Suppressor macrophage (primary cell): Measurements from ENCODE around the gene LAPTM4A.
"Not testable (repeated sequence)": the region's sequence is repeated elsewhere in the genome, so short reads cannot be mapped to it uniquely, and the experiment has no call there.

ENCODE experiments used
- DNase-seq, 4 experiments: peaks; one replicate each; pipeline ENCODE4 v3.0.0-alpha.2; 2020 to 2022

Gene LAPTM4A

DNA sequence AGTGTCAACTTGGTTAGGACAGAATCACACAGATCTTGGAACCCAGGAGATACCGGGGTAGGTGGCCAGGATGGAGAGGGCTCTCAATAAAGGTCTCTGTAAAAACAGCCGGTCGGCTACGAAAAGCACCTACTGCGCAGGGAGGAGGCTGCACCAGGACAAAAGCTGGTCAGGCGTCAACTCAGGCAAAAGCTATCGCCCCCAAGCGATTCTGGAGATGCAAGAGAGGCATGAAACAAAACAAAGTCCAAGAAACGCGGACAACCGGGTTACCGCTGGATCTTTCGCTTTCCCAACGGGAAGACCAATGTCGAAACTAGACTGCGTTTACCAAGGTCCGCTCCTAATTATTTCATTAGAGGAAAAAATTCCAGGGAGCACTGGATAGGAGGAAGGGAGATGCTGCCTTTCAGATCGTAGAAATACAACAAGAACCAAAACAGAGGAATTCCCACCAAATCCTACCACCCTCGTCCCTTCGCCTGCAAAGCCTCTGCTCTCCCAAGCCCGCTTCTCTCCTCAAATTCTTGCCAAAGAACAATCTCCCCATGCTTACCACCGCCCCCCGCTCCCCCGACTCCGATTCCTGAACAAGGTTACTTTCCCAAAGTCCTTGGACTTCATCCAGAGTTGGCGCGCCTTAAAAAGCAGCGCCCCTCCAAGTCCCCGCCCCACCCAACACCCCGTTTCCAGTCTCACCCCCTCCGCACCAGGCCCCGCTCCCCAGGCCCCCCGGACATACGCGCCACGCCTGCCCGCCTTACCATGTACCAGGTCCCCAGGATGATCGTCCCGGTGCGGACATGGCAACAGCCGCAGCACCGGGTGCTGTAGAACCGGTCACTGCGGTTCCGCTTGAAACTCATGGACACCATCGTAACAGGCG is 539 bp downstream of the LAPTM4A start:
- peak; percentile 49 to 66 (median 61) for DNase-seq

DNA sequence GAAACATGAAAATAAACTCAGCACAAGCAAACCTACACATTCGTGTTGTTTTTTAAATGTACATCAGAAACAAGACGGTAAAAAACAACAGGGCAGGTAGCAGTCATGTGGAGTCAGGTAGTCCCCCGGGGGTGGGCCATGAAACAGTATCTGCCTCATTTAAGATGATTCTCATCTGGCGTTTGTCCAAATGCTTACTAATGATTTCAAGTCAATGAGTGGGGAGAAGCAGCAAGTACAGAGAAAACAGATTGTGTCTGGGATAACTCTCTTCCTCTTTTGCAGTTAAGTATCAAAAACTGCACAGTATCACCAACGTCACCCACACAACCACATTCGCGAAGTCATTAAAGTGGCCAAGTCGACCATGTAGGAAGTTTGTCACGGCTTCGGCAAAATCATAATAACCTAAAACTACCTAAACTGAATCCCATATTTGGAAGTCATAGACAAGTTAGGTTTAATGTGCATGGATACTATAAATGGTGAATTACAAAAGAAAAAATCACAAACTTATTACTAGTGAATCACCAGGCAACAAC is 1.3 kb downstream of the LAPTM4A start:
- peak; percentile 81 to 96 (median 92) for DNase-seq

DNA sequence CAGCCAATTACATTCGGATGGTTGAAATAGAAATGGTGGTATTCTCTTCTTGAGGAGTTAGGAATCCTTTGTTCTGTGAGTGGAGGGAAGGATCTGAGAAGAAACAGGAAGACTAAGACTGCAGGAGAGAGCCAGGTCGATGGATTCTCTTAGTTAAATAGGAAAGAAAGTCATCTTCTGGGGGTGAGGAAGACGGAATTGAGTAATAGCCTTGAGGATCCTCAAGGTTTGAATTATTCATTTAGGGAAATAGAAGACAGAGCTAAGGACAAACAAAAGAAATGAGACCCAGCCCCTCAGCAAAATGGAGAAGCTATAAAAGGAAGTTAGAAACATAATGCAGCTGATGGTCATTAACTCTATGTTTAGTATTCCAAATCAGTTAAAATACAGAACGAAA is 1.8 kb downstream of the LAPTM4A start:
- DNase-seq, result peak; percentile 63 to 90 (median 80)

DNA sequence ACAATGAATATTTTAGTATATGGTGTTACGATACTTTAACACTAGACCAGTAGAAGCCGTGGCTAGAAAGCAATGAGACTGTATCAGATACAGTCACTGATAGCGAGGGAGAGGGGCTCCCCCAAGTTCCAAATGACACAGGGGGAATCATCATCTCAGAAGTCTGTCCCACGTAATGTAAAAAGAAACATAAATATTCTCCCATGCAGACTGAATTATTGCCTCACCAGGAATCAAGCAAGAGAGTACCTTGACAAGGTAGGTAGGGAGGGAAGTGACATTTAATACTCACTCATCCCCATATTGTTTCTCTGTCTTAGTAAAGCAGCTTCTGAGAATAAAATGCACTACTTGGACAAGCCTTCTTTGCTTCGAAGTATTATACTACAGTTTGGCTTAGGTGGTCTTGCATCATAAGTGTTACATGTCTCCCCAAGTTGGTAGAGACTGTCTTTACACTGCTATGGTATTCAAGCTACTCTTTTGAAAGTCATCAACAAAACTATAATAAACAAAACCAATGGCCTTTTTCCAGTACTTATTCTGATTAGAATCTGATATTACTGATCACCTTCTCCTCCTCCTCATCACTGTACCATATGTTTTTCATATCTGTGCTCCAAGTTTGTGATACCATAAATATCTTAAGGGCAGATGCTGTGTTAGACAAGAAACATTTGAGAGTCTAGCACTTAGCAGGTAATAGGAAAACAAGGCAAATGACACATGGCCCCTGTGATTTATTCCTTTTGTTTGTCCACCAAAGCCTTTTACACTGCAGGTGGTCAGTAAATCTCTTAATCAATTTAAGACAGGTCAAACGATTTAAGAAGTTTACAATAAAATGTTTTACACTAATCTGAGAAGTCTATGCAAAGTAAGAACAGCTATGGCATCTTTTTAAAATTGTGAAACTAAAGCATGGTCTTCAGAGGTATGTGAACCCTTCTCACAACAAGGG is 2.7 kb downstream of the LAPTM4A start:
- DNase-seq, result no peak

DNA sequence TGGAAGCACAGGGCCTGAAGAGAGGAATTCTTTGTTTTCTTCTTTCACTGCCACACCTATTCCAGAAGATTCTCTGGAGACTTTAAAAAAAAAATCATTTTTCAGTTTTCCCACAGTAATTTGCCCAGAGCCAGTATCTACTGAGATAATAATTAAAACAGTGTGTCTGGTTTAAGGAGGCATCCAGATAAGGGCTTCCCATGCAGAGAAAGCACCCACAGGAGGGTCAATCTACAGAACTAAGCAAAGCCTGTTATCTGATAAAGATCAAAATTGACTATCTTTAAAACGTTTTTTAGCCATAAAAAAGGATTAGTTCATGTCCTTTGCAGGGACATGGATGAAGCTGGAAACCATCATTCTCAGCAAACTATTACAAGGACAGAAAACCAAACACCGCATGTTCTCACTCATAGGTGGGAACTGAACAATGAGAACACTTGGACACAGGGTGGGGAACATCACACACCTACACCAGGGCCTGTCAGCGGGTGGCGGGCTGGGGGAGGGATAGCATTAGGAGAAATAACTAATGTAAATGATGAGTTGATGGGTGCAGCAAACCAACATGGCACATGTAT is 5.6 kb downstream of the LAPTM4A start:
- not testable (repeated sequence) for DNase-seq

DNA sequence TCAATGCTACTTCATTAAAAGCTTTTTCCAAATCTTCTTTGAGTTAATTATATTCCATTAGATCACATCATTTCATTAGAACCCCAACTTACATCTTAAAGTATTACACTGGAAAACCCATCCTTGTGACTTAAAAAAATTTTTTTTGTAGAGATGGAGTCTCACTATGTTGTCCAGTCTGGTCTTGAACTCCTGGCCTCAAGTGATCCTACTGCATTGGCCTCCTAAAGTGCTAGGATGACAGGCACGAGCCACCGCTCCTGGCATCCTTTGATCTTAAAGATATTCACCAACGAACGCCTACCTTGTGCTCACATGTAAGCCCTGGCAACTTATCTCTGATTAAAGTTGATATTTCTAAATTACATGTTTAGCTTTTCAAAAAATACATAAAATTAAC is 6.7 kb downstream of the LAPTM4A start:
- no peak for DNase-seq

DNA sequence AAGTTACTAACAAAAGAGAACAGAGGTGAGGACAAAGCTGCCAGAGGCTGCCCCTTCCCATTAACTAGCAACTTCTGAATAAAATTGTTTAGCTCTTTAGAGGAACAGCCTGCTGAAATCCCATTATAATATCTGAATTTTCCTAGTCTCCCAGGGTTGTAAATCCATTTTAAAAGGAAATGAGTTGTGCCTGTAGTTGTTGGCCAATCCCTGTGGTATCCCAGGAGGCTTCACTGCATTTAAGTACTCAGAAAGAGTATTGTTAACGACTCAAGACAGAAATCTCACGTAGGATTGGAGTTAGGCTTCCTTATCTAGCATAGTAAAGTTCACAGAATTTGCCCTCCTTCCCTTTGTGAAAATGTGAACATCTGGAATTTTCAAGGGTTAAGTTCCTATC is 8.9 kb downstream of the LAPTM4A start:
- peak in 2 of 4 experiments; percentile 15 to 17 for DNase-seq

DNA sequence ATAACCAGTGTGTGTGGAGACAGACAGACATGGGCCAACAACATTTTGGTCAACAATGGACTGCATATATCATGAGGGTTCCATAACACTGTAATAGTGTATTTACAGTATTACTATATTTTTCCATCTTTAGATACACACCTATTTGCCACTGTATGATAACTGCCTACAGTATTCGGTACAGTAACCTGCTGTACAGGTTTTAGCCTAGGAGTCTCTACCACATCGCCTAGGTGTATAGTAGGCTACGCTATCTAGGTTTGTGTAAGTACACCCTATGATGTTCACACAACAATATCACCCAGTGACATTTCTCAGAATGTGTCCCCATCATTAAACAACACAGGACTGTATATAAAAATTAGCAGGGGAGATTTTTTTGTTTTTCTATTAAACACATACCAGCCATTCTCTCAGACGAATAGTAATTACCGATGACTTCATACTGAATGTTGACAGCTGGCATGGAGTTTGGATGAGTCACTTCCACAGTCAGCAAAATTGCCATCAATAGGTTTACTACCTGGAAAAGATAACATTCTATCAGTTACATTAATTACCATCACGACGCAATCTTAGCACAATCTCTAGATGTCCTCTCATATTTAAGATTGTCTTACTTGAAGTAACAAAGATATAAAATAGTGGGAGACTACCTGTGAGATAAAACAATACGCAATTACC is 10.8 kb downstream of the LAPTM4A start:
- DNase-seq, result no peak

DNA sequence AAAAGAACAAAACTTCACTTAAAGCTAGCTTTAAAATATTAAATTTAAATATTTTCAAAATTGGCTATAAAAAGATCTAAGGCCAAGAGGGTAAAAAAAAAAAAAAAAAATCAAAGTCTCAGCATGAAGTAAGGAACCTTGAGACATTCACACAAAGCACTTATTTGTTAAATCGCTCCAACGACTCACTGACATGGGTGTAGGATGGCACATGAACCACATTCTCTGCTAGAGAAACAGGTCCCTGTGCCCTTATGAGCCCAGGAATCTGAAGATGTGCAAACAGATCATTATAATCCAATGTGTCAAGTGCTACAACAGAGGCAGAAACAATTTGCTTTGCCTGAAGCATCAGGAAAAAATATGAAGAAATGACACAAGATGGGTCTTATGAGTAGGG is 13.8 kb downstream of the LAPTM4A start:
- no peak for DNase-seq

DNA sequence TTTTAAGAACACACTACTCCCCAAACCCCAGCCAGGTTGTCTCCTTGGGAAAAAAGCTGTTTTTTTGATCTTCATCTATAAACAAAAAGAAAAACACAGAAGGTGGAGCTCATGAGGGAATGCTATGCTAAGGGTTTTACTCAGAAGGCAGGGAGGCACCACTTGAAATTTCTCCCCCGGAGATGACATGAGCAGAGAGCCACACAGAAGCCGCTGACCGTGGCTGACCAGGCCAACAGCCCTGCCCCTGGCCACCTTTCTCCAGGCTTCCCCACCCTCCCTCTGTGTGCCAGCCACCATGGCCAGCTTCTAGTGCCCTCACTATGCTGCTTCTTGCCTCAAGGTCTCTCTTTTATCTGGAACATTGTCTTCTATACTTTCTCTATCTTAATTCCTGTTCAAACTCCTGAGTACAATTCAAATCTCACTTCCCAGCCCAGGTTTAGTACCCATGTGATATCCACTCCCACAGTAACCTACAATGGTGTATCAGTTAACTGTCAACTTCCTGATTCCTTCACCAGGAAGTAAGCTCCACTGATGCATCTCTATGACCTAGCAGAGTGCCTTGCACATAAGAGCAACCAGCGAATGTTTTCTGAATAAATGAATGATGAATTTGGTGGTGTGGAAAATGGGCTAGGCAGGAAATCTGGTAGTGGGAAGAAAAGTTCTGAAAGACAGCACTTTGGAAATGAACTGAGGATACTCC is 15.3 kb downstream of the LAPTM4A start:
- DNase-seq, result peak; percentile 20 to 64 (median 33)

DNA sequence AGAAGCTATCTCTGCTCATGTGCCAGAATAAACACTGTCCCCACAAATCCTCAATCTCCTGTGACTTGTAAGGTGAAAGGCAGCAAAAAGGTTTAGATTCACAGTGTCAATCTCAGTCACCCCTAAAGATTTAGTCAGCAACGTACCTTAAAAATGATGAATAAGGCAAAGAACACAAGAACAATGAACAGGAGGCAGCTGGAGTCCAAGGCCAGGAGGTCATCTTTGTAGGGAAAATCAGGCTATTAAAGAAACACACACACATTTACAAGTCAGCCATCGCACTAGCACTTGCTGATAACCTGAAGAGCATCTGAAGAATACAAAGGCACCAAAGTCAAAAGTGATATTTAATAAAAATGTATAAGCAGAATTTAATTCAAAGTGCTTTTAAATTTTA is 16.6 kb downstream of the LAPTM4A start:
- DNase-seq, result no peak

DNA sequence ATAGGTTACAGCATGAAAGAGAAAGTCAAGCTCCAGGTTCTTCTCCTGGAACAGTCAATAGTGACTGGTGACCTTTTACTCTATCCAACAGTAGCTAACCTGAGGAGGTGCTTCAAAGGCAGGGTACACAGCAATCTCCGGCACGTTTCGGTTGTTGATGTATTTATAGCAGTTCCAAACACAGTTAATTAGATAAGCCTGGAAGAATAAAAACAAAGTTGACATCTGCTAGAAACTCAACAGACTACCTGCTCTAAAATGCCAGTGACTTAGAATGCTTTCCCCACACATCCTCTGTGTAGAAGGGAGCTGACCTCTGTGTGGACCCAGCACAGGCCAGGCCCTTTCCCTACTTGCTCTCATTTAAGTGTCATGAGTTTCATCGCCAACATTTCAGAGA is 17.2 kb downstream of the LAPTM4A start:
- DNase-seq, result no peak

DNA sequence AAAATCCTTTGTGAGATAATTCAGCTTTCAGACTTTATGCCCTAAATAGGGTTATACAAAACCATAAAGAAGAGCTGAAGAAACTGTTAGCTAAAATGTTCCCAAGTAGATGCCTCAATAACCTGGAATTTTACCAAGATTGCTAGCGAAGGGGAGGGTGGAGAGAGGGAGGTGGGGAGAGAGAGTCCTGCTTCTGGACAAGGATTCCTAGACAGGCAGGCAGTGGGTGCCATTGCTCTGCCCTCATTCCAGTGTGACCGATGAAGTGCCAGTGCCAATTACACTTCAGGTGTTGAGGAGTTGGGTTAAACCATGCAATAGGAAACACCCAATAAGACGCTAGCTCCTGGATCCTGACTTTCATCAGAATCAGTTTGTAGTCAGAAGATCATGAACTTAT is 18.1 kb downstream of the LAPTM4A start:
- no peak for DNase-seq

DNA sequence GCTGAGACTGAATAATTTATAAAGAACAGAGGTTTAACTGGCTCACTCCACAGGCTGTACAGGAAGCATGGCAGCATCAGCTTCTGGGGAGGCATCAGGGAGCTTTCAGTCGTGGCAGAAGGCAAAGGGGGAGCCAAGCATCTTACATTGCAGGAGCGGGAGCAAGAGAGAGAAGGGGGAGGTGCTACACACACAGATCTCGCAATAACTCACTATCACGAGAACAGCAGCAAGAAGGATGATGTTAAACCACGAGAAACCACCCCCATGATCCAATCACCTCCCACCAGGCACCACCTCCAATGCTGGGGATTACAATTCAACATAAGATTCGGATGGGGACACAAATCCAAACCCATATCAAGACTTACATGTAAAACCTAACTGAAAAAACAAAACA is 21.2 kb downstream of the LAPTM4A start:
- DNase-seq, result peak in 1 of 4 experiments; percentile 18

DNA sequence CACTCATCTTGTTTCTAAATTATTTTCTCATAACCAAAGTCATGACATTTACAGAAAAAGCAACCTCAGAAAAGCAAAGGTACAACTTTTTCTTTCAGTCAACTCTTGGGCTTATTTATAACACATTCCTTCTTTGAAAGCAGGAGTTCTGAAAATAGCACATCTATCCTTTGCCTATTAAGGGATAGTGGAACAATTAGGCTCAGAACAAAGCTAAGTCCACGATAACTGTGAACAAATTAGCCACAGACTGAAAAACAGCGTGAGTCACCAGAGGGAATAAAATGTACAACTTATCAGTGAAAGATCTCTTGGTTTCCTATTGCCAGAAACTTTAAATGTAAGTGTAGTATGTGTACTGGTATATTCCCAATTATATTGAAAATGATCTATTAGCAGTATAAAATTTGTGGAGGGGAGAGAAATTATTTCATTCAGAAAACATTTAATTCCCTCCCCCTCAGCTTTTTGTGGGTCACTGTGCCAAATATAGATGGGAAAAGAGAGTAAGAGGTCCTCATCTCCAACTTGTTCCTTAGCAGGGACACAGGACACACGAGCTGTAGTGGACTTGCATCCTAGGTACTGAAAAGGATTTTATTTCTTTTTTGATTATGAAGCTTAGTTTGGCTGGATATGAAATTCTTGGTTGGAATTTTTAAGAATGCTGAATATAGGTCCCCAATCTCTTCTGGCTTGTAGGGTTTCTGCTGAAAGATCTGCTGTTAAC is 23.6 kb downstream of the LAPTM4A start:
- no peak for DNase-seq

DNA sequence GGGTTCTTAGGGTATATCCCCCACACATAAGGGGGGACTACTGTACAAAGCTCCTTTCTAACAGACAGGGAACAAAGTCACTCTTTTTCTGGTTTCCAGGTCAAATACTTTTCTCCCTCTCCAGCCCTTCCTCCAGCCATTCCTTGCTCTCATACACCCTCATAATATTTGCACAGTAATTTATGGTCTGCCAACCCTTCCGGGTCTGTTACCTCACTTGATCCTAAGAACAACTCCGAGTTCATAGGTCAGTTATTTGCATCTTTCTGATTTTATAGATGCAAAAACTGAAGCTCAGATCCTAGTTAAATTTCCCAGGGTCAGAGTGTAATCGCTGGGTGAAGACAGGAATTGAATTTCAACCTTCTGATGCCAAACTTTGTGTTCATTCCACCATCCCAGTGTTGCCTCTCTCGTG is 24.2 kb downstream of the LAPTM4A start:
- DNase-seq, result no peak

DNA sequence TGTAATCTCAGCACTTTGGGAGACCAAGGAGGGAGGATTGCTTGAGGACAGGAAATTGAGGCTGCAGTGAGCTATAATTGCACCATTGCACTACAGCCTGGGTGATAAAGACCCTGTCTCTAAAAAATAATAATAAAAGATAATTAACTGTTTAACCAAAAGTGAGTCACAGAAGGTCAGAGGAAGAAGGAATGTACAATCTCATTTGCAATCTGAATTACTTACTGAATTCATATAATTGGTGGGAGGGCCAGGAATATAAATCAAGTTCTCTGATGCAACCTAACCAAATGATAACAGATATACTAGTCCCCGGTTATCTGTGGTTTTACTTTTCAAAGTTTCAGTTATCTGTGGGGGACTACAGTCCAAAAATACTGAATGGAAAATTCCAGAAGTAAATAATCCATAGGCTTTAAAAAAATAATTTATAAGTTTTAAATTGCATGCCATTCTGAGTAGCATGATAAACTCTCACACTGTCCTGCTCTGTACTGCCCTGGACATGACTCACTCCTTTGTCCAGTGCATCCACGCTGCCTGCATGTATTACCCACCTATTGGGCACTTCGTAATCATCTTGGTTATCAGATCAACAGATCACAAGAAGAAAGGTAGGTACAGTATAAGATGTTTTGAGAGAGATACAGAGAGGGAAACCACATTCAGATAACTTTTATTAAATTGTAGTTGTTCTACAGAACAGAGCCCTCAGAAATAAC is 26.2 kb downstream of the LAPTM4A start:
- no peak for DNase-seq

DNA sequence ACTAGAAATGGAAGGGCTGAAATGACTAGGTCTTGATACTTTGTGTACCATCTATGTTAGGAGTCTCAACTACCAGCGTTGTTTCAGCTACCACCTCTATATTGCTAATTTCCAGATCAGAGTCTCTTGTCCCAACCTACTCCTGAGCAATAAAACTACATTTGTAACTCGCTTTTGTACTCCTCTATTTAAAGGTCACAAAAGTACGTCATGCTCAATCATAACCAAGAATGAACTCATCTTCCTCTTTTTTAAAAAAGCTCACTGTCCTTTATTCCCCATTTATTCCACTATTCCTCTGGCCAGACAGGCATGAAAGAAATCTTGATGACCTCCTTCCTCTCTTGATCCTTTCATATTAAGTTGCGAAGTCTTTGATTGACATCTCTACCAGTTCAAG is 27.7 kb downstream of the LAPTM4A start:
- DNase-seq, result peak; percentile 20 to 83 (median 58)

DNA sequence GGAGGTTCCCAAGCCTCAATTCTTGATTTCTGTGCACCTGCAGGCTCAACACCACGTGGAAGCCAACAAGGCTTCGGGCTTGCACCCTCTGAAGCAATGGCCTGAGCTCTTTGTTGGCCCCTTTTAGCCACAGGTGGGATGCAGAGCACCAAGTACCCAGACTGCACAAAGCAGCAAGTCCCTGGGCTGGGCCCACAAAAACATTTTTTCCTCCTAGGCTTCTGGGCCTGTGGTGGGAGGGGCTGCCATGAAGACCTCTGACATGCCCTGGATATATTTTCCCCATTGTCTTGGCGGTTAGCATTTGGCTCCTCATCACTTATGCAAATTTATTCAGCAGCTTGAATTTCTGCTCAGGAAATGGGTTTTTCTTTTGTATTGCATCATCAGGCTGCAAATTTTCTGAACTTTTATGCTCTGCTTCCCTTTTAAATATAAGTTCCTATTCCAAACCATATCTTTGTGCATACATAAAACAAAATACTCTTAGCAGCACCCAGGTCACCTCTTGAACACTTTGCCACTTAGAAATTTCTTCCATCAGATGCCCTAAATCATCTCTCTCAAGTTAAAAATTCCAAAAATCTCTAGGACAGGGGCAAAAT is 29.9 kb downstream of the LAPTM4A start:
- DNase-seq, result peak in 2 of 4 experiments; percentile 14 to 20

DNA sequence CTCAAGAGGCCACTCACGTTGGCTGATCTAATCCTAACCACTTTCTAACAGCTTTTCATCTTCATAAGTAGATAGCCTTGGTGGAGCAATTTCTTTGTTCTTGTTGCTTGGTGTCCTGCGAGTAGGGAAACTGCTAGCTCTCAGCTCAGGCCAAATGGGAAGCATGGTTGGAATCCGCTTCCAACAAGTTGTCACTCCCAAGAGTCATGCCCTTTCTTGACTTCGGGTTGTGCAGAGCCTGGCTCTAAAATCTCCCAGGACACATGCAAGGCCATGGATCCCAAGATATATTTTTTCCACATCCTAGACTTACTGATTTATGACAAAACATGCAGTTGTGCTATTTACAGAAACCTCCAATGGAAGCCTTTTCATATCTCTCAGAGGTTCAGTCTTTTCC is 31.7 kb downstream of the LAPTM4A start:
- no peak for DNase-seq
